Measurements from ENCODE around the gene HBG1. TPM values are rescaled to one million over a fixed set of nuclear protein-coding genes. Genes with fewer than 3 reads are reported as not detected.

HBG1 gene
- total RNA-seq, 1 donor from 2014 or later: not detected

- Mint-ChIP-seq H3K4me1 (ENCODE audit: low read depth) (no peaks in the 10 kb centered on the region), H3K27me3 (no peaks in the 10 kb centered on the region), H3K27ac (no peak overlapping the region), H3K9me3 (ENCODE audit: low read depth) (peaks cover 3% of the 10 kb centered on the region), H3K4me3 (ENCODE audit: low read depth) (no peak overlapping the region), H3K36me3 (ENCODE audit: insufficient read depth) (no peaks in the 10 kb centered on the region)
- TF ChIP-seq CTCF (IDR thresholded peaks at IDR 0.05; ENCODE audit: unreplicated experiment): no peak
- no peak for DNase-seq (ENCODE audit: low spot score, unreplicated experiment)
These were observed 40.4 kb upstream of the HBG1 start for GRCh38 chr11:5290106-5290505.

GRCh38 chr11:5289696-5290095 lies 40.0 kb upstream of the HBG1 start:
- H3K4me1 Mint-ChIP-seq (ENCODE audit: low read depth): no peaks in the 10 kb centered on the region
- no peak for DNase-seq (ENCODE audit: low spot score, unreplicated experiment)
- H3K36me3 Mint-ChIP-seq (ENCODE audit: insufficient read depth): no peaks in the 10 kb centered on the region
- peaks cover 3% of the 10 kb centered on the region for H3K9me3 Mint-ChIP-seq (ENCODE audit: low read depth)
- H3K27ac Mint-ChIP-seq: no peak overlapping the region
- no peak for TF ChIP-seq CTCF (IDR thresholded peaks at IDR 0.05; ENCODE audit: unreplicated experiment)
- no peaks in the 10 kb centered on the region for H3K27me3 Mint-ChIP-seq
- H3K4me3 Mint-ChIP-seq (ENCODE audit: low read depth): no peak overlapping the region

- peaks cover 3% of the 10 kb centered on the region for H3K9me3 Mint-ChIP-seq (ENCODE audit: low read depth)
- H3K4me1 Mint-ChIP-seq (ENCODE audit: low read depth): no peaks in the 10 kb centered on the region
- no peak overlapping the region for H3K27ac Mint-ChIP-seq
- H3K27me3 Mint-ChIP-seq: no peaks in the 10 kb centered on the region
- DNase-seq (ENCODE audit: low spot score, unreplicated experiment): no peak
- TF ChIP-seq CTCF (IDR thresholded peaks at IDR 0.05; ENCODE audit: unreplicated experiment): no peak
- no peak overlapping the region for H3K4me3 Mint-ChIP-seq (ENCODE audit: low read depth)
- H3K36me3 Mint-ChIP-seq (ENCODE audit: insufficient read depth): no peaks in the 10 kb centered on the region
These were observed 39.4 kb upstream of the HBG1 start for GRCh38 chr11:5288906-5289550.

GRCh38 chr11:5288108-5288905 lies 38.6 kb upstream of the HBG1 start:
- no peak for TF ChIP-seq CTCF (IDR thresholded peaks at IDR 0.05; ENCODE audit: unreplicated experiment)
- Mint-ChIP-seq H3K4me1 (ENCODE audit: low read depth) (no peaks in the 10 kb centered on the region), H3K27me3 (no peaks in the 10 kb centered on the region), H3K4me3 (ENCODE audit: low read depth) (no peak overlapping the region), H3K27ac (no peak overlapping the region), H3K36me3 (ENCODE audit: insufficient read depth) (no peaks in the 10 kb centered on the region), H3K9me3 (ENCODE audit: low read depth) (peaks cover 2% of the 10 kb centered on the region)
- DNase-seq (ENCODE audit: low spot score, unreplicated experiment): no peak

- H3K27me3 Mint-ChIP-seq: no peaks in the 10 kb centered on the region
- H3K36me3 Mint-ChIP-seq (ENCODE audit: insufficient read depth): no peaks in the 10 kb centered on the region
- DNase-seq (ENCODE audit: low spot score, unreplicated experiment): no peak
- H3K27ac Mint-ChIP-seq: no peak overlapping the region
- no peak overlapping the region for H3K4me3 Mint-ChIP-seq (ENCODE audit: low read depth)
- no peaks in the 10 kb centered on the region for H3K4me1 Mint-ChIP-seq (ENCODE audit: low read depth)
- H3K9me3 Mint-ChIP-seq (ENCODE audit: low read depth): no peaks in the 10 kb centered on the region
- no peak for TF ChIP-seq CTCF (IDR thresholded peaks at IDR 0.05; ENCODE audit: unreplicated experiment)
These were observed 37.2 kb upstream of the HBG1 start for GRCh38 chr11:5286901-5287300.

Data from progenitor cell of endocrine pancreas (in vitro differentiated cells).